Kidney epithelial cell (primary cell): ENCODE results near the gene KLHL29. TPM values are rescaled to one million over a fixed set of nuclear protein-coding genes. Genes with fewer than 3 reads are reported as not detected.

Source experiments
- DNase-seq: peaks from one replicate; pipeline ENCODE4 v3.0.0-alpha.2; 2010; ENCODE audit warnings: low read depth
- H3K27me3 ChIP-seq: 2 replicates; pipeline ENCODE4 v1.6.0; 2011; ENCODE audit warnings: low read length; ENCODE audit not compliant: control insufficient read depth, insufficient read depth
- H3K36me3 ChIP-seq: 2 replicates; pipeline ENCODE4 v1.5.1; 2011; ENCODE audit warnings: low read length; ENCODE audit not compliant: control insufficient read depth, insufficient read depth
- H3K4me3 ChIP-seq: 2 replicates; pipeline ENCODE4 v1.5.1; 2011; ENCODE audit warnings: low read depth, mild to moderate bottlenecking, control low read depth, low read length
- total RNA-seq: library from RNA; depleted of rRNA; stranded (reverse); fragments of >200 nt; gene quantifications from 2 replicates; pipeline ENCODE4 v1.2.3, GENCODE V29; 2015
- TF ChIP-seq, protein P1 (sequence below): IDR thresholded peaks from 2 replicates; pipeline ENCODE4 v1.5.1; 2011; ENCODE audit warnings: mild to moderate bottlenecking, moderate library complexity, low read length, control low read depth, inconsistent platforms; ENCODE audit not compliant: insufficient read depth, poor library complexity, severe bottlenecking

KLHL29 gene
- total RNA-seq, 1 donor from 2014 or later = 12.4 TPM

DNA sequence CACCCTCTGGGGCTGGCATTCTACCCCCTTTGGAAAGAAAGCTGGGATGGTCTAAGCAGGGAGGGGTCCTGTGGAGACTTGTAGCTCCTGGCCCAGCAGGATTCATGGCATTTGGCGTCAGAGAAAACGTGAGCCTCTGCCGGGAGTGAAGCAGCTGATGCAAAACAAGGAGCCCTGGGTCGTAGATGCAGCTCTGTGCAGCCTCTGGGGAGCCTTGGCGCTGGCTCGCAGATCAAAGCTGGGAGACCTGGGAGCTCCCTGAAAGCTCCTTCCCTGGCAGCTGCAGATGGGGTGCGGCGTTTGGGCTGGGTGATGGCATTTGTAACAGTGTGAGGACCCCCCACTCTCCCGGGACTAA, 148.3 kb downstream of the KLHL29 start:
- TF ChIP-seq, protein P1, sequence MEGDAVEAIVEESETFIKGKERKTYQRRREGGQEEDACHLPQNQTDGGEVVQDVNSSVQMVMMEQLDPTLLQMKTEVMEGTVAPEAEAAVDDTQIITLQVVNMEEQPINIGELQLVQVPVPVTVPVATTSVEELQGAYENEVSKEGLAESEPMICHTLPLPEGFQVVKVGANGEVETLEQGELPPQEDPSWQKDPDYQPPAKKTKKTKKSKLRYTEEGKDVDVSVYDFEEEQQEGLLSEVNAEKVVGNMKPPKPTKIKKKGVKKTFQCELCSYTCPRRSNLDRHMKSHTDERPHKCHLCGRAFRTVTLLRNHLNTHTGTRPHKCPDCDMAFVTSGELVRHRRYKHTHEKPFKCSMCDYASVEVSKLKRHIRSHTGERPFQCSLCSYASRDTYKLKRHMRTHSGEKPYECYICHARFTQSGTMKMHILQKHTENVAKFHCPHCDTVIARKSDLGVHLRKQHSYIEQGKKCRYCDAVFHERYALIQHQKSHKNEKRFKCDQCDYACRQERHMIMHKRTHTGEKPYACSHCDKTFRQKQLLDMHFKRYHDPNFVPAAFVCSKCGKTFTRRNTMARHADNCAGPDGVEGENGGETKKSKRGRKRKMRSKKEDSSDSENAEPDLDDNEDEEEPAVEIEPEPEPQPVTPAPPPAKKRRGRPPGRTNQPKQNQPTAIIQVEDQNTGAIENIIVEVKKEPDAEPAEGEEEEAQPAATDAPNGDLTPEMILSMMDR = no peak
- no peak for DNase-seq
- H3K27me3 ChIP-seq = no peaks in the 10 kb centered on the region
- H3K36me3 ChIP-seq = no peaks in the 10 kb centered on the region
- H3K4me3 ChIP-seq = no peak overlapping the region

DNA sequence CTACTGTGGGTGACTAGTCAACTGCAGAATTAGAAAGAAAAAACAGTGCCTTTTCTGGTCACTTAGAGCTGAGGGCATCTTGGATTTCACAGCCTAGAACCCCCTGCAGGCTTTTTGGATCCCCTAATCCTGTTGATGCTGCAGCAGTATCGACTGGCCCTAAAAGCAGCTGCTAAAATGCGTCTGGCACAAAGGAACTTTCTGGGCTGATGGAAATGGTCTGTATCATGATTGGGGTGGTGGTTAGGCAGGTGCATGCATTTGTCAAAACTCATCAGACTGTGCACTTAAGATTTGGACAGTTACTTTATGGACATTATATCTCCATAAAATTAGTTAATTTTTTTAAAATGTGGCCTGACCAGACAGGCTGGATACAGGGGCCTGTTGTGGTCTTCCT, 149.8 kb downstream of the KLHL29 start:
- Histone ChIP-seq H3K27me3 (no peaks in the 10 kb centered on the region), H3K36me3 (no peaks in the 10 kb centered on the region), H3K4me3 (no peak overlapping the region)
- TF ChIP-seq, protein P1 = no peak
- no peak for DNase-seq

- TF ChIP-seq, protein P1 = no peak
- no peaks in the 10 kb centered on the region for H3K27me3 ChIP-seq
- no peaks in the 10 kb centered on the region for H3K36me3 ChIP-seq
- DNase-seq = no peak
- no peak overlapping the region for H3K4me3 ChIP-seq
These were observed 151.3 kb downstream of the KLHL29 start for GRCh38 chr2:23536326-23536725.

DNA sequence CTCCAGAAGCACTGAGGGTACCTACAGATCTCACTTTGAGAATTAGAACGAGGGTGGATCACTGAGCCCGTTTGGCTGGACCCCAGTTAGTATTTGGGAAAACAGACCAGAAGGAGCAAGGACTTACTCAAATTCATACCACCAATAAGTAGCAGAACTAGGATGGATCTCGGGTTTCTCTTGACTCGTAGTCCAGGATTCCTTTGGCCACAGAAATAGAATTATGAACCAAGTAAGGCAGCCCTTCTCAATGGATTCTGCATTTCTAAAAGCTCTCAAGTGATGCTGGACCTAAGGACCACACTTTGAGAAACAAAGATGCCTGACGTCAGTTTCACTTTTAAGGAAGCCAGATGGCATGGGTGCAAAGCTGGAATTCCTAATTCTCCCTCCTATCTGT, 153.0 kb downstream of the KLHL29 start:
- DNase-seq = no peak

GRCh38 chr2:23538566-23538965, 153.6 kb downstream of the KLHL29 start:
- Histone ChIP-seq H3K36me3 (no peaks in the 10 kb centered on the region), H3K4me3 (no peak overlapping the region), H3K27me3 (no peaks in the 10 kb centered on the region)
- no peak for DNase-seq
- TF ChIP-seq, protein P1 = no peak

More for the DNA sequence above, 153.0 kb downstream of the KLHL29 start:
- H3K27me3 ChIP-seq = no peaks in the 10 kb centered on the region
- TF ChIP-seq, protein P1 = no peak
- no peaks in the 10 kb centered on the region for H3K36me3 ChIP-seq
- H3K4me3 ChIP-seq = no peak overlapping the region

GRCh38 chr2:23540804-23541360, 155.9 kb downstream of the KLHL29 start:
- TF ChIP-seq, protein P1 = no peak
- DNase-seq = no peak
- no peaks in the 10 kb centered on the region for H3K27me3 ChIP-seq
- no peaks in the 10 kb centered on the region for H3K36me3 ChIP-seq
- H3K4me3 ChIP-seq = no peak overlapping the region
